ENCODE results near the gene CDH13. TPM values are rescaled to one million over a fixed set of nuclear protein-coding genes. Genes with fewer than 3 reads are reported as not detected.

CDH13 gene
- polyA plus RNA-seq, 2 of the 4 experiments (the other 2 are of a cell fraction) = not detected

DNA sequence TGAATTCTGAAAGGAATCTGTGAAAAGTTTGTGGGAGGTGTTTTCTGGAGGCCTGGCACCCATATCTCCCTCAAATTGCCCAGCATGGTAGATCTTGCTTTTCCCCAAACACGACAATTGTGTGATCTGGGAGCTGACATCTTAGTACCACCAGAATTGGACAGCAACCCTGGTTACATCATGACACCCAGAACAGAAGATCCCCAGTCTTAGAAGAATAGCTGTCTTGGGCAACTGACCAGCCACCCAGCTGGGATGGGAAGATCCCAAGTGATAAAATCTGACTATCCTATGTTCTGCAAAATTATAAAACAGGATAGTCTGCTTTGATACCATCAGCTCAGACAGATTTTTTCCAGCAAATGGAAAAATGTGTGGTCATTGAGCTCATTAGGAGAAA is 235.3 kb downstream of the CDH13 start (continued):
- TF ChIP-seq, protein P1, sequence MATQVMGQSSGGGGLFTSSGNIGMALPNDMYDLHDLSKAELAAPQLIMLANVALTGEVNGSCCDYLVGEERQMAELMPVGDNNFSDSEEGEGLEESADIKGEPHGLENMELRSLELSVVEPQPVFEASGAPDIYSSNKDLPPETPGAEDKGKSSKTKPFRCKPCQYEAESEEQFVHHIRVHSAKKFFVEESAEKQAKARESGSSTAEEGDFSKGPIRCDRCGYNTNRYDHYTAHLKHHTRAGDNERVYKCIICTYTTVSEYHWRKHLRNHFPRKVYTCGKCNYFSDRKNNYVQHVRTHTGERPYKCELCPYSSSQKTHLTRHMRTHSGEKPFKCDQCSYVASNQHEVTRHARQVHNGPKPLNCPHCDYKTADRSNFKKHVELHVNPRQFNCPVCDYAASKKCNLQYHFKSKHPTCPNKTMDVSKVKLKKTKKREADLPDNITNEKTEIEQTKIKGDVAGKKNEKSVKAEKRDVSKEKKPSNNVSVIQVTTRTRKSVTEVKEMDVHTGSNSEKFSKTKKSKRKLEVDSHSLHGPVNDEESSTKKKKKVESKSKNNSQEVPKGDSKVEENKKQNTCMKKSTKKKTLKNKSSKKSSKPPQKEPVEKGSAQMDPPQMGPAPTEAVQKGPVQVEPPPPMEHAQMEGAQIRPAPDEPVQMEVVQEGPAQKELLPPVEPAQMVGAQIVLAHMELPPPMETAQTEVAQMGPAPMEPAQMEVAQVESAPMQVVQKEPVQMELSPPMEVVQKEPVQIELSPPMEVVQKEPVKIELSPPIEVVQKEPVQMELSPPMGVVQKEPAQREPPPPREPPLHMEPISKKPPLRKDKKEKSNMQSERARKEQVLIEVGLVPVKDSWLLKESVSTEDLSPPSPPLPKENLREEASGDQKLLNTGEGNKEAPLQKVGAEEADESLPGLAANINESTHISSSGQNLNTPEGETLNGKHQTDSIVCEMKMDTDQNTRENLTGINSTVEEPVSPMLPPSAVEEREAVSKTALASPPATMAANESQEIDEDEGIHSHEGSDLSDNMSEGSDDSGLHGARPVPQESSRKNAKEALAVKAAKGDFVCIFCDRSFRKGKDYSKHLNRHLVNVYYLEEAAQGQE (IDR thresholded peaks at IDR 0.05) = no peak

DNA sequence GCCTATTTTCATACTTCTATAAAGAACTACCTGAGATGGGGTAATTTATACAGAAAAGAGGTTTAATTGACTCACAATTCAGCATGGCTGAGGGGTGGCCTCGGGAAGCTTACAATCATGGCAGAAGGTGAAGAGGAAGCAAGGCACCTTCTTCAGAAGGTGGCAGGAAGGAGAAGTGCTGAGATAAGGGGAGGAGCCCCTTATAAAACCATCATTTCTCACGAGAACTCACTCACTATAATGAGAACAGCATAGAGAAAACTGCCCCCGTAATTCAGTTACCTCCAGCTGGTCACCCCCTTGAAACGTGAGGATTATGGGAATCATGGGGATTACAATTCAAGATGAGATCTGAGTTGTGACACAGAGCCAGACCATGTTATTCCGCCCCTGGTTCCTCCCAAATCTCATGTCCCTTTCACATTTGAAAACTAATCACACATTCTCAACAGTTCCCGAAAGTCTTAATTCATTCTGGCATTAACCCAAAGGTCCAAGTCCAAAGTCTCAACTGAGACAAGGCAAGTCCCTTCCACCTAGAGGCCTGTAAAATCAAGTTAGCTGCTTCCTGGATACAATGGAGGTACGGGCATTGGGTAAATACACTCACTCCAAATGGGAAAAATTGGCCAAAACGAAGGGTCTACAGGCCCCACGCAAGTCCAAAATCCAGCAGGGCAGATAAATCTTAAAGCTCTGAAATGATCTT is 237.7 kb downstream of the CDH13 start:
- H3K4me2 ChIP-seq = no peak overlapping the region
- H3K4me1 ChIP-seq = no peaks in the 10 kb centered on the region
- ChIA-PET CTCF (interaction anchor here (0.5 kb wide), 1 partner anchor 761 kb away, joined by 4 read pairs; no protein-coding TSS in a partner anchor), POLR2A (no interaction called here)
- no peak overlapping the region for H3K27ac ChIP-seq
- FAIRE-seq = no peak
- no peak for ATAC-seq
- no peaks in the 10 kb centered on the region for H3K9me3 ChIP-seq
- no peak for DNase-seq (ENCODE audit: low read depth in 1 of 2, low spot score in 1 of 2)
- TF ChIP-seq NR3C1 (IDR thresholded peaks at IDR 0.05) = no peak
- TF ChIP-seq GATA3 (IDR thresholded peaks at IDR 0.05; ENCODE audit: borderline replicate concordance) = no peak
- TF ChIP-seq ESRRA (IDR thresholded peaks at IDR 0.05; ENCODE audit: borderline replicate concordance, low read length) = no peak
- no peak for TF ChIP-seq CHD4 (IDR thresholded peaks at IDR 0.05; ENCODE audit: borderline replicate concordance)
- TF ChIP-seq HOXB13 (CRISPR knock-in tag; IDR thresholded peaks at IDR 0.05; ENCODE audit: low read depth) = no peak
- no peak for TF ChIP-seq RCOR1 (IDR thresholded peaks at IDR 0.05; ENCODE audit: low read depth, low read length)
- TF ChIP-seq MYC (IDR thresholded peaks at IDR 0.05; ENCODE audit: borderline replicate concordance, low read length) = no peak
- TF ChIP-seq TP53 (CRISPR knock-in tag; IDR thresholded peaks at IDR 0.05) = no peak
- WGBS (ENCODE audit: missing lambda C conversion rate) = 9% methylated on average over 9 of the region's 9 CpGs
- no peak overlapping the region for H3K4me3 ChIP-seq

DNA sequence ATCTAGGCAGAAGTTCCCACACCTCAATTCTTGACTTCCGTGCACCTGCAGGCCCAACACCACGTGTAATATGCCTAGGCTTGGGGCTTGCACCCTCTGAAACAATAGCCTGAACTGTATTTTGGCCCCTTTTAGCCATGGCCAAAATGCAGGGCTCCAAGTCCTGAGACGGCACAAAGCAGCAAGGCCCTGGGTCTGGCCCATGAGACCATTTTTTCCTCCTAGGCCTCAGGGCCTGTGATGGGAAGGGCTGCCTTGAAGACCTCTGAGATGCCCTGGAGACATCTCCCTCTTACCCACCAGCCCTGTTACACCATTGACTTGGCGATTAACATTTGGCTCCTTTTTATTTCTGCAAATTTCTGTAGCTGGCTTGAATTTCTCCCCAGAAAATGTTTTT is 238.6 kb downstream of the CDH13 start:
- CTCF ChIA-PET = no interaction called here
- POLR2A ChIA-PET = no interaction called here

DNA sequence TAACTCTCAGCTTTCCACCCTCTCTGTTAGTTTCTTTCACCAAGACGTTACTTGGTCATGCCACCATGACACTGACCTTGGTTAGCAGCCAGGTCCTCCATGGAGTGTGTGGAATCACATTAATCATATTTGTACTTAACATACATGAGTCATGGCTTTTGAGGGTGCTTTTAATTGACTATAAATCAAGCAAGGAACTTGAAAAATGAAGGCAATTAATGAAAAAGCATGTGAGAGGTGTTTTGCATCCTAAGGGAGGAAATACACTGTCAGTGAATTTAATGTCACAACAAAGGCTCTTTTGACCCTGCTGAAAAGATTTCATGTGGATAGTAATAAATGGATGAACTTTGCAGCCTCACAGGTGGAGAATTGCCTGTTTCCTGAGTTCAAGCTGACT is 240.7 kb downstream of the CDH13 start:
- H3K4me2 ChIP-seq = no peak overlapping the region
- H3K9me3 ChIP-seq = no peaks in the 10 kb centered on the region
- FAIRE-seq (no peak), ATAC-seq (no peak), DNase-seq (ENCODE audit: low read depth in 1 of 2, low spot score in 1 of 2) (no peak)
- TF ChIP-seq HEYL (CRISPR knock-in tag; IDR thresholded peaks at IDR 0.05) (no peak), HOXB5 (CRISPR knock-in tag; IDR thresholded peaks at IDR 0.05) (no peak), FOSL2 (IDR thresholded peaks at IDR 0.05) (no peak), FOSL2 (CRISPR knock-in tag; IDR thresholded peaks at IDR 0.05) (no peak), BHLHE40 (IDR thresholded peaks at IDR 0.05; ENCODE audit: low read depth, low read length) (no peak), RCOR1 (IDR thresholded peaks at IDR 0.05; ENCODE audit: low read depth, low read length) (no peak), KDM5A (IDR thresholded peaks at IDR 0.05) (no peak)
- H3K4me1 ChIP-seq = no peaks in the 10 kb centered on the region
- CTCF ChIA-PET = no interaction called here
- H3K4me3 ChIP-seq = no peak overlapping the region
- POLR2A ChIA-PET = no interaction called here
- 0% methylated on average over 1 of the region's 1 CpG for WGBS (ENCODE audit: missing lambda C conversion rate)
- H3K27ac ChIP-seq = no peak overlapping the region

More for the DNA sequence above, 238.6 kb downstream of the CDH13 start:
- H3K4me3 ChIP-seq = no peak overlapping the region
- DNase-seq (ENCODE audit: low read depth in 1 of 2, low spot score in 1 of 2) = no peak
- no peak for TF ChIP-seq JUN (IDR thresholded peaks at IDR 0.05)
- TF ChIP-seq ZFP36 (IDR thresholded peaks at IDR 0.05; ENCODE audit: borderline replicate concordance, partially characterized antibody) = peak; percentile 30
- no peak for TF ChIP-seq POLR2AphosphoS2 (conservative IDR thresholded peaks at IDR 0.05; ENCODE audit: low read length)
- no peak overlapping the region for H3K4me2 ChIP-seq
- FAIRE-seq = no peak
- H3K27ac ChIP-seq = no peak overlapping the region
- no peaks in the 10 kb centered on the region for H3K4me1 ChIP-seq
- no peak for ATAC-seq
- 16% methylated on average over 4 of the region's 4 CpGs for WGBS (ENCODE audit: missing lambda C conversion rate)
- H3K9me3 ChIP-seq = no peaks in the 10 kb centered on the region
